ENCODE results near the gene OPHN1.

Gene OPHN1

DNA sequence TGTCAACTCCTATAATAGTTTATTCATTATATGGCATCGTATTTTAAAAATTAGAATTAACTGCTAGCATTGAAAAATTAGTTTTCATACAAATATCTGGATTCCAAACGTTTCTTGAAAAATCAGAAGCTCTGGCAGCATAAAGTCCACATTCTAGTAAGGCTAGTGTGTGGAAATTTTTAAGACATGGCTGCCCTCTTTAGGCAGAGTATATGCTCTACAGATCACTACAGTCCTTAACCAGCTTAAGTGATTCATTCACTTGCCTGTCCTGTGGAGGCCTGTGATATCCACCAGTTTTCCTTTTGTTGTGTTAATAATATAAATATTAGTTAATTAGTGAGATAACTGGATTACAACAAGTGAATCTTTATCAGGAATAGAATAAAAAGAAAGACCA is 287.2 kb downstream of the OPHN1 start:
- Histone ChIP-seq H3K36me3 (ENCODE audit: control insufficient read depth, insufficient read depth, low read length) (no peaks in the 10 kb centered on the region), H3K27me3 (ENCODE audit: control insufficient read depth, insufficient read depth, low read length, poor library complexity, severe bottlenecking) (no peaks in the 10 kb centered on the region), H3K27ac (ENCODE audit: insufficient read depth, low read depth, low read length, poor library complexity, severe bottlenecking) (no peak overlapping the region), H3K4me3 (ENCODE audit: insufficient read depth, low read depth, low read length) (no peak overlapping the region), H3K4me1 (ENCODE audit: control insufficient read depth, insufficient read depth, low read length) (no peaks in the 10 kb centered on the region), H3K9me3 (ENCODE audit: control insufficient read depth, low read length) (no peaks in the 10 kb centered on the region)
- WGBS, 2 experiments: 20% methylated on average over 1 of the region's 2 CpGs; no CpG with 5 or more reads in 1 of the 2 experiments

DNA sequence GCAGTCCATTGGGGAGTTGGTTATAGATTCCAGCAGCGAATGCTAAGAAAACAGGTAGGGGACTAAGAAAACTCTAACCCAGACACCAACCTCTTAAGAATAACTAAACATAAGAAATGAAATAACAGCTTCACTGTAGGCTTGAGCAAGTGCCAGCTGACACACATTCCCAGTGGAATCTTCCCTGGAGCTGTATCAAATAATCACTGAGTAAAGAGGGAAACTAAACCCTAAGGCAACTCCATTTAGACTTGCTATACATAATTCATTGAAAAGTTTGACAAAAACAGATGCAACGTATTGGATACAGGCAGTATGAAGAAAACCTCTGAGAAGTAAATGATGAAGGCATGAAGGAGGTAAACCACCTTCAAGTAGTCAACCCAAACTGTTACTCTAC is 293.5 kb downstream of the OPHN1 start:
- Histone ChIP-seq H3K4me3 (ENCODE audit: insufficient read depth, low read depth, low read length) (no peak overlapping the region), H3K27me3 (ENCODE audit: control insufficient read depth, insufficient read depth, low read length, poor library complexity, severe bottlenecking) (no peaks in the 10 kb centered on the region), H3K36me3 (ENCODE audit: control insufficient read depth, insufficient read depth, low read length) (no peaks in the 10 kb centered on the region), H3K4me1 (ENCODE audit: control insufficient read depth, insufficient read depth, low read length) (no peaks in the 10 kb centered on the region), H3K27ac (ENCODE audit: insufficient read depth, low read depth, low read length, poor library complexity, severe bottlenecking) (no peak overlapping the region), H3K9me3 (ENCODE audit: control insufficient read depth, low read length) (no peaks in the 10 kb centered on the region)
- 100% methylated on average over 2 of the region's 2 CpGs; no CpG with 5 or more reads in 1 of the 2 experiments for WGBS, 2 experiments

DNA sequence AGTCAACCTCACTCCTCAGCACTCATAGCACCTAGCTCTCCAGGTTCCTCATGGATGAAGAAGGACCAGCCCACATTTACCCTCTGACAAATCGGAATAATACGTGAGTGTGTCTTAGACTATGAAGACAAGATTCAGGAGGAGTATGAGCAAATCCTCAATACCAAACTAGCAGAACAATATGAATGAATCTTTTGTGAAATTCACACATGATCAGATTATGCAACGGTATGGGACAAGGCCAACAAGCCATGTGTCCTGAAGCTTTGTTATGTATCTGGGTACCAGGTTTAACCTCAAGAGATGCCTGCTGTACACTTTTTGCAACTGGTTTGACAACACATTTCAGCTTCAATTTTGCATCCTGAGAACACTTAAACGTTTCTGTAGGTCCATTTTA is 300.1 kb downstream of the OPHN1 start:
- Histone ChIP-seq H3K4me1 (ENCODE audit: control insufficient read depth, insufficient read depth, low read length) (no peaks in the 10 kb centered on the region), H3K27me3 (ENCODE audit: control insufficient read depth, insufficient read depth, low read length, poor library complexity, severe bottlenecking) (no peaks in the 10 kb centered on the region), H3K9me3 (ENCODE audit: control insufficient read depth, low read length) (no peaks in the 10 kb centered on the region), H3K4me3 (ENCODE audit: insufficient read depth, low read depth, low read length) (no peak overlapping the region), H3K27ac (ENCODE audit: insufficient read depth, low read depth, low read length, poor library complexity, severe bottlenecking) (no peak overlapping the region), H3K36me3 (ENCODE audit: control insufficient read depth, insufficient read depth, low read length) (no peaks in the 10 kb centered on the region)
- 91 to 92% methylated on average over 2 to 4 of the region's 4 CpGs for WGBS, 2 experiments

DNA sequence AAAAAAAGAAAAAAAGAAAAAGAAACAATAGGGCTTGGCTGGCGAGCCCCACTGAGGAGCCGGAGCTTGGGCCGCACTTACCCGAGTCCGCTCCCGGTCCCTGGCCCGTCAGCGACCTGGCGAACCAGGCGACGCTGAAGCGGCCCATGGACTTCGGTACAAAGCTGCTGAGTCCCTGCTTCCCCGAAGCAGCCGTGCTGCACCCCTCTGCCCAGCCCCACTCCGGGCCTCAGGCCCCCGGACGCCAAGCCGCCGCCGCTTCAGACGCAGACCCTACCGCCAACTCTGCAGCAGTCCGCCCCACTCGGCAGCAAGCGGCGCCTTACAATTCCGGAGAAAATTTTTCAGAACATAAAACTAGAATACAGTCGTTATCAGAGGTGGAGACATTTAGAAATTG is 300.5 kb downstream of the OPHN1 start:
- Histone ChIP-seq H3K27me3 (ENCODE audit: control insufficient read depth, insufficient read depth, low read length, poor library complexity, severe bottlenecking) (no peaks in the 10 kb centered on the region), H3K36me3 (ENCODE audit: control insufficient read depth, insufficient read depth, low read length) (no peaks in the 10 kb centered on the region), H3K9me3 (ENCODE audit: control insufficient read depth, low read length) (no peaks in the 10 kb centered on the region), H3K4me3 (ENCODE audit: insufficient read depth, low read depth, low read length) (no peak overlapping the region), H3K27ac (ENCODE audit: insufficient read depth, low read depth, low read length, poor library complexity, severe bottlenecking) (no peak overlapping the region), H3K4me1 (ENCODE audit: control insufficient read depth, insufficient read depth, low read length) (no peaks in the 10 kb centered on the region)
- WGBS, 2 experiments: 97% methylated on average over 28 to 29 of the region's 29 CpGs

DNA sequence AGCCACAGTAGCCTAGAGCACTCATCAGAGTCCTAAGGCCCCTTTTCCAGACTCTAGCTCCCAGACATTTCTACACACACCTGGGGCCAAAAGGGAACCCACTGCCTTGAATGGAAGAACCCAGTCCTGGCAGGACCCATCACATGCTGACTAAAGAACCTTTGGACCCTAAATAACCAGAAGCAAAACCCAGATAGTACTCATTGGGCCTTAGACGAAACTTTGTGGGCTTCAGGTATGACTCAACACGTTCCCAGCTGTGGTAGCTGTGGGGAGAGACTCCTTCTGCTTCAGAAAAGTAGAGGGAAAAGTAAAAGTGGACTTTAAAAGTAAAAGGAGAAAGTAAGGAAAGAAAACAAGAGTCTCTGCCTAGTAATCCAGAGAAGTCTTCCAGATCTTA is 311.5 kb downstream of the OPHN1 start:
- H3K9me3 ChIP-seq (ENCODE audit: control insufficient read depth, low read length): no peaks in the 10 kb centered on the region
- H3K27me3 ChIP-seq (ENCODE audit: control insufficient read depth, insufficient read depth, low read length, poor library complexity, severe bottlenecking): no peaks in the 10 kb centered on the region
- 100% methylated on average over 2 of the region's 2 CpGs for WGBS, 2 experiments
- H3K36me3 ChIP-seq (ENCODE audit: control insufficient read depth, insufficient read depth, low read length): no peaks in the 10 kb centered on the region
- no peak overlapping the region for H3K4me3 ChIP-seq (ENCODE audit: insufficient read depth, low read depth, low read length)
- no peaks in the 10 kb centered on the region for H3K4me1 ChIP-seq (ENCODE audit: control insufficient read depth, insufficient read depth, low read length)
- H3K27ac ChIP-seq (ENCODE audit: insufficient read depth, low read depth, low read length, poor library complexity, severe bottlenecking): no peak overlapping the region

DNA sequence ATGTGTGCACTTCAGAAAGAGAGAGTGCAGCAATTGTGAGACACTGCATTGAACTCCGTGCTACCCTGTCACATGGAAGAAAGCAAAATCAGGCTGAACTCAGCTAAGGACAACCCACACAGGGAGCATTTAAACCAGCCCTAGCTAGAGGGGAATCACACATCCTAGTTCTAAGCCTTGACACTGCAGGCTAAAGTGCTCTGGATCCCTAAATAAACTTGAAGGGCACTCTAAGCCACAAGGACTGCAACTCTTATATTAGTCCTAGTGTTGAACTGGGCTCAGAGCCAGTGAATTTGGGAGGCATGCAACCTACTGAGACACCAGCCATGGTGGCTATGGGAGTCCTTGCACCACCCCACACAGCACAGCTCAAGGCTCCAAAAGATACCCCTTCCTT is 311.9 kb downstream of the OPHN1 start:
- no peak overlapping the region for H3K4me3 ChIP-seq (ENCODE audit: insufficient read depth, low read depth, low read length)
- H3K36me3 ChIP-seq (ENCODE audit: control insufficient read depth, insufficient read depth, low read length): no peaks in the 10 kb centered on the region
- no peaks in the 10 kb centered on the region for H3K4me1 ChIP-seq (ENCODE audit: control insufficient read depth, insufficient read depth, low read length)
- WGBS, 2 experiments: 82 to 100% methylated on average over 1 of the region's 1 CpG
- no peaks in the 10 kb centered on the region for H3K9me3 ChIP-seq (ENCODE audit: control insufficient read depth, low read length)
- no peak overlapping the region for H3K27ac ChIP-seq (ENCODE audit: insufficient read depth, low read depth, low read length, poor library complexity, severe bottlenecking)
- H3K27me3 ChIP-seq (ENCODE audit: control insufficient read depth, insufficient read depth, low read length, poor library complexity, severe bottlenecking): no peaks in the 10 kb centered on the region

DNA sequence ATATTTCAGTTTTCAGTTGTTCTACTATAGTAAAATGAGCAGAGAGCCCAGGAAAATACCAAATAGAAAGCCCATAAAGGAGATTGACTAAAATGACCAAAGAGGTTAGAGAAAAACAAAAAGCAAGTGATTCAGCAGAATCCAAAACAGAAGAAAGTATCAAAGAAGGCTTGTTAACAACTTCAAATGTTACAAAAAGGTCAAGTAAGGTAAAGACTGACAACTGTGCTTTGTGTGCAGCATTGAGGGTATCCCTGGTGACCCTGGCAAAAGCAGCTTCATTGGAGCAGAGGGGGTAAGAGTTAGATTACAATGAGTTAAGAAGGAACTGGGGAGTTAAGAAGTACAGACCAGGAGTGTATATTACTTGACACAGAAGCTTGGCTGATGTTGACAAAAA is 317.9 kb downstream of the OPHN1 start:
- Histone ChIP-seq H3K9me3 (ENCODE audit: control insufficient read depth, low read length) (no peaks in the 10 kb centered on the region), H3K27me3 (ENCODE audit: control insufficient read depth, insufficient read depth, low read length, poor library complexity, severe bottlenecking) (no peaks in the 10 kb centered on the region), H3K36me3 (ENCODE audit: control insufficient read depth, insufficient read depth, low read length) (no peaks in the 10 kb centered on the region), H3K4me1 (ENCODE audit: control insufficient read depth, insufficient read depth, low read length) (no peaks in the 10 kb centered on the region), H3K27ac (ENCODE audit: insufficient read depth, low read depth, low read length, poor library complexity, severe bottlenecking) (no peak overlapping the region), H3K4me3 (ENCODE audit: insufficient read depth, low read depth, low read length) (no peak overlapping the region)

DNA sequence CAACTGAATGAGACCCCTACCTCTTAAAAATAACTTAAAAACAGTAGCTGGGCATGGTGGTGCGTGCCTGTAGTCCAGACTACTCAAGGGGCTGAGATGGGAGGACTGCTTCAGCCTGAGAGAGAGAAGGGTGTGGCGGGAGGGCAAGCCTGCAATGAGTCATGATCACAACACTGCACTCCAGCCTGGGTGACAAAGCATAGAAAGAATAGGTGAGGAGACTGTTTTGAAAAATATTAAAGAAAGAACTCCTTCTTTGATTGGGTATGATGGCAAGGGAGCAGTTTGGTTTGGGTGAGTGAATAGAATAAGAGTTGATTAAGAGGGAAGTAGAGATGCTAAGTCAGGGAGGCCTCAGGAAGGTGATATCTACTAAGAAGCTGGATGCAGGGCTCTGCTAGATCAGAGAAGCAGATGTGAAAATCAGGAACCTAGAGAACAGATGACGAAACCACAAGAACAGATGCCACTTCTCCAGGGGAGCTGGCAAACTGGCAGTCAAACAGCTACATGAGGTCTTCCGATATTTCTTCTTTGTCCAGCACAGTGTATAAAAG is 318.6 kb downstream of the OPHN1 start:
- Histone ChIP-seq H3K27me3 (ENCODE audit: control insufficient read depth, insufficient read depth, low read length, poor library complexity, severe bottlenecking) (no peaks in the 10 kb centered on the region), H3K4me1 (ENCODE audit: control insufficient read depth, insufficient read depth, low read length) (no peaks in the 10 kb centered on the region), H3K4me3 (ENCODE audit: insufficient read depth, low read depth, low read length) (no peak overlapping the region), H3K36me3 (ENCODE audit: control insufficient read depth, insufficient read depth, low read length) (no peaks in the 10 kb centered on the region), H3K9me3 (ENCODE audit: control insufficient read depth, low read length) (no peaks in the 10 kb centered on the region), H3K27ac (ENCODE audit: insufficient read depth, low read depth, low read length, poor library complexity, severe bottlenecking) (no peak overlapping the region)
- WGBS, 2 experiments: 86% methylated on average over 3 of the region's 4 CpGs

DNA sequence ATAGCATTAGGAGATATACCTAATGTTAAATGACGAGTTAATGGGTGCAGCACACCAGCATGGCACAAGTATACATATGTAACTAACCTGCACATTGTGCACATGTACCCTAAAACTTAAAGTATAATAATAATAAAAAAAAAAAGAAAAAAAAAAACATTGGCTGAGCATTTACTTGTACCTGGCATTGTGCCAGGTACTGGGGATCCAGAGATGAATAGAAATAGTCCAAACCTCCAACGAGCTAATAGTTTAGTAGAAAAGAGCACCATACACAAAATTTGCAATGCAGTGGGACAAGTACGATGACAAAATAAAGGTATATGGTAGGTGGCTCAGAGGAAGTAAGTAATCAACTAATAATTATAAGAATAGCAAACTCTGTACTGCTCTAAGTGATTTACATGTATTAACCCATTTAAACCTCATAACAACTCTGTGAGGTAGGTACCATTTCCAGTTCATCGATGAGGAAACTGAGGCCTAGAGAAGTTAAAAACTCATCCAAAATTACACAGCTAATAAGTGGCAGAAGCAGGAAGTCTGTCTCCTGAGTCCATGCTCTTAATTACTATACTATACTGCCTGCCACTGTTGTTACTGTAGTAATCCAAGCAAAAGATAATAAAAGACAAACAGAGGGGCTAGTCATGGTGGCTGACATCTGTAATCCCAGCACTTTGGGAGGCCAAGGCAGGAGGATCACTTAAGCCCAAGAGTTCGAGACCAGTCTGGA is 319.3 kb downstream of the OPHN1 start:
- H3K36me3 ChIP-seq (ENCODE audit: control insufficient read depth, insufficient read depth, low read length): no peaks in the 10 kb centered on the region
- no peak overlapping the region for H3K27ac ChIP-seq (ENCODE audit: insufficient read depth, low read depth, low read length, poor library complexity, severe bottlenecking)
- no peak overlapping the region for H3K4me3 ChIP-seq (ENCODE audit: insufficient read depth, low read depth, low read length)
- H3K4me1 ChIP-seq (ENCODE audit: control insufficient read depth, insufficient read depth, low read length): no peaks in the 10 kb centered on the region
- H3K27me3 ChIP-seq (ENCODE audit: control insufficient read depth, insufficient read depth, low read length, poor library complexity, severe bottlenecking): no peaks in the 10 kb centered on the region
- H3K9me3 ChIP-seq (ENCODE audit: control insufficient read depth, low read length): no peaks in the 10 kb centered on the region
- 97 to 100% methylated on average over 3 of the region's 5 CpGs for WGBS, 2 experiments

DNA sequence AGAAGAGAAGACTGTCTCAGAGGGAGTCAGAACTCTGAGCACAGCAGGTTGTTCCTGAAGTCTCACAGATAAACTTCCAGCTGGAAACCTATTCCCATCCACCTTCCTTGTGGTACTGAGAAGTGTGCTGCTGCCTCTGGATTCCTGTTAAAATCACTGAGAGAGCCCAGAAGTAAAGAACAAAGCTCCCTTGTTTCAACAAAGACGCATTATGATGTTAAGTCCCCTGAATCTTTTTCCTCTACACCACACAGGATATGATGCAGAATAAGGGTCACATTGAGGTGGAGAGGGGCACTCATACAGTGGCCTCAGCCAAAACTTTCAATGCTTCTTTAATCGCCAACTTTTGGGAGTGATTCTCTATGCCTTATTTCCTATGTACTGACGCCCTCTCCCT is 321.0 kb downstream of the OPHN1 start:
- no peak overlapping the region for H3K27ac ChIP-seq (ENCODE audit: insufficient read depth, low read depth, low read length, poor library complexity, severe bottlenecking)
- 48 to 53% methylated on average over 3 of the region's 3 CpGs for WGBS, 2 experiments

More for the DNA sequence above, 321.0 kb downstream of the OPHN1 start:
- H3K9me3 ChIP-seq (ENCODE audit: control insufficient read depth, low read length): no peaks in the 10 kb centered on the region
- no peaks in the 10 kb centered on the region for H3K36me3 ChIP-seq (ENCODE audit: control insufficient read depth, insufficient read depth, low read length)
- no peak overlapping the region for H3K4me3 ChIP-seq (ENCODE audit: insufficient read depth, low read depth, low read length)
- no peaks in the 10 kb centered on the region for H3K27me3 ChIP-seq (ENCODE audit: control insufficient read depth, insufficient read depth, low read length, poor library complexity, severe bottlenecking)
- no peaks in the 10 kb centered on the region for H3K4me1 ChIP-seq (ENCODE audit: control insufficient read depth, insufficient read depth, low read length)
